IMR-90 (cell line): Measurements from ENCODE around the gene TNFRSF13B. TPM values are rescaled to one million over a fixed set of nuclear protein-coding genes. Genes with fewer than 3 reads are reported as not detected.
A peak's percentile ranks its signal among the peaks of the same experiment; 100 is the strongest.

Experiments used
- ATAC-seq: fragments of 200-7000 bp; cut with Tn5 transposase; 2 replicates; pipeline ENCODE4 v1.9.1; 2020; ENCODE audit warnings: low read depth, mild to moderate bottlenecking, moderate library complexity
- BruUV-seq: library from RNA; stranded (reverse); fragments of 400-500 nt; replicated peaks from 2 replicates; lab custom pipeline; 2021; lab: Mats Ljungman, UMichigan
- CTCF ChIA-PET: fragments of 300-600 bp; formaldehyde crosslinking; extraction: SDS; loops from one replicate; lab custom pipeline; 2021; ENCODE audit warnings: antibody characterized with exemption; lab: Yijun Ruan, JAX
- POLR2A ChIA-PET: fragments of 300-600 bp; sonication (Branson Sonifier 250); formaldehyde crosslinking; loops from one replicate; lab custom pipeline; 2022; ENCODE audit warnings: antibody characterized with exemption; ENCODE audit not compliant: unreplicated experiment; lab: Charles Lee
- DNase-seq: peaks from one replicate; pipeline ENCODE4 v3.0.0; 2013
- H2AFZ ChIP-seq: replicated peaks from 2 replicates; pipeline ENCODE3; 2013; ENCODE audit warnings: low read length, mild to moderate bottlenecking; ENCODE audit not compliant: poor library complexity
- H2AK5ac ChIP-seq: 2 replicates; pipeline ENCODE4 v1.6.1; 2013; ENCODE audit warnings: low read depth, low read length, inconsistent platforms
- H2AK9ac ChIP-seq: replicated peaks from 2 replicates; pipeline ENCODE3; 2013; ENCODE audit warnings: mild to moderate bottlenecking, low read depth, low read length, moderate library complexity; ENCODE audit not compliant: poor library complexity
- H2BK120ac ChIP-seq: 2 replicates; pipeline ENCODE4 v1.6.1; 2013; ENCODE audit warnings: low read depth, low read length, inconsistent platforms
- H2BK15ac ChIP-seq: 3 replicates; pipeline ENCODE4 v1.6.1; 2013; ENCODE audit warnings: low read depth, low read length, inconsistent platforms
- H2BK20ac ChIP-seq: 2 replicates; pipeline ENCODE4 v1.6.1; 2013; ENCODE audit warnings: low read depth, mild to moderate bottlenecking, inconsistent platforms, low read length, moderate library complexity
- H2BK5ac ChIP-seq: 2 replicates; pipeline ENCODE4 v1.6.1; 2013; ENCODE audit warnings: mild to moderate bottlenecking, low read depth, low read length, inconsistent platforms; ENCODE audit not compliant: poor library complexity, severe bottlenecking
- H3K14ac ChIP-seq: replicated peaks from 2 replicates; pipeline ENCODE4 v1.6.1; 2013; ENCODE audit warnings: low read depth, low read length, inconsistent platforms
- H3K18ac ChIP-seq: 2 replicates; pipeline ENCODE4 v1.6.1; 2013; ENCODE audit warnings: low read depth, low read length, control low read depth
- H3K23ac ChIP-seq: 2 replicates; pipeline ENCODE4 v1.6.1; 2013; ENCODE audit warnings: low read depth, low read length, inconsistent platforms
- H3K27ac ChIP-seq: 2 replicates; pipeline ENCODE4 v1.5.1; 2013; ENCODE audit warnings: mild to moderate bottlenecking, control low read depth, low read length; ENCODE audit not compliant: insufficient read depth
- H3K27me3 ChIP-seq: 2 replicates; pipeline ENCODE4 v1.6.1; 2013; ENCODE audit warnings: low read length; ENCODE audit not compliant: control insufficient read depth, insufficient read depth
- H3K36me3 ChIP-seq: 2 replicates; pipeline ENCODE4 v1.6.1; 2013; ENCODE audit warnings: low read length, mixed read lengths; ENCODE audit not compliant: control insufficient read depth, insufficient read depth
- H3K4ac ChIP-seq: 2 replicates; pipeline ENCODE4 v1.6.1; 2013; ENCODE audit warnings: low read depth, low read length, inconsistent platforms
- H3K4me1 ChIP-seq: 2 replicates; pipeline ENCODE4 v1.6.1; 2013; ENCODE audit warnings: low read length, mixed read lengths; ENCODE audit not compliant: control insufficient read depth, insufficient read depth
- H3K4me2 ChIP-seq: 2 replicates; pipeline ENCODE4 v1.6.1; 2013; ENCODE audit warnings: low read depth, mild to moderate bottlenecking, control low read depth, low read length, moderate library complexity
- H3K4me3 ChIP-seq: 2 replicates; pipeline ENCODE4 v1.5.1; 2013; ENCODE audit warnings: low read depth, mild to moderate bottlenecking, control low read depth, low read length, moderate library complexity; ENCODE audit not compliant: insufficient read depth
- H3K56ac ChIP-seq: 2 replicates; pipeline ENCODE4 v1.6.1; 2013; ENCODE audit warnings: low read length, inconsistent platforms; ENCODE audit not compliant: insufficient read depth; ENCODE audit errors: extremely low read depth
- H3K79me1 ChIP-seq, 2 experiments: 2 replicates each; pipeline ENCODE4 v1.6.1; 2013; ENCODE audit warnings: low read length in 2 of 2, inconsistent platforms in 1 of 2, low read depth in 1 of 2
- H3K9ac ChIP-seq: 2 replicates; pipeline ENCODE4 v1.6.1; 2013; ENCODE audit warnings: low read depth, low read length, control low read depth
- H3K9me1 ChIP-seq: 2 replicates; pipeline ENCODE4 v1.6.1; 2013; ENCODE audit warnings: low read length, inconsistent platforms; ENCODE audit not compliant: insufficient read depth
- H3K9me3 ChIP-seq: 2 replicates; pipeline ENCODE4 v1.6.1; 2013; ENCODE audit warnings: low read length; ENCODE audit not compliant: control insufficient read depth, insufficient read depth
- H4K20me1 ChIP-seq: 2 replicates; pipeline ENCODE4 v1.6.1; 2013; ENCODE audit warnings: low read length, inconsistent platforms; ENCODE audit not compliant: insufficient read depth
- H4K5ac ChIP-seq: 2 replicates; pipeline ENCODE4 v1.6.1; 2013; ENCODE audit warnings: mild to moderate bottlenecking, low read depth, low read length, control low read depth
- H4K8ac ChIP-seq, 2 experiments: 2 replicates each; pipeline ENCODE4 v1.6.1; 2013; ENCODE audit warnings: low read depth in 2 of 2, low read length in 2 of 2, control low read depth in 1 of 2, inconsistent platforms in 1 of 2
- H4K91ac ChIP-seq: 2 replicates; pipeline ENCODE4 v1.6.1; 2013; ENCODE audit warnings: low read depth, low read length, inconsistent platforms; ENCODE audit not compliant: insufficient read depth
- BHLHE40 ChIP-seq: fragments of 150-350 bp; IDR thresholded peaks from 2 replicates; pipeline ENCODE4 v1.6.1; 2016; ENCODE audit warnings: mild to moderate bottlenecking, low read depth, low read length
- CEBPB ChIP-seq: IDR thresholded peaks from 2 replicates; pipeline ENCODE4 v1.6.1; 2012; ENCODE audit warnings: low read depth, low read length, improper control_type of control experiment
- CHD1 ChIP-seq: IDR thresholded peaks from 2 replicates; pipeline ENCODE4 v1.6.1; 2012; ENCODE audit warnings: low read depth, low read length, improper control_type of control experiment
- CTCF ChIP-seq: conservative IDR thresholded peaks from 2 replicates; pipeline ENCODE4 v1.5.1; 2012; ENCODE audit warnings: mild to moderate bottlenecking, low read depth, low read length, improper control_type of control experiment
- ELK1 ChIP-seq: fragments of 150-350 bp; IDR thresholded peaks from 2 replicates; pipeline ENCODE4 v1.6.1; 2016; ENCODE audit warnings: low read depth, mild to moderate bottlenecking, low read length, moderate library complexity, borderline replicate concordance
- FOS ChIP-seq: fragments of 150-350 bp; IDR thresholded peaks from 2 replicates; pipeline ENCODE4 v1.6.1; 2016; ENCODE audit warnings: low read depth, low read length
- MAFK ChIP-seq: IDR thresholded peaks from 2 replicates; pipeline ENCODE4 v1.6.1; 2012; ENCODE audit warnings: low read depth, low read length, improper control_type of control experiment
- MAZ ChIP-seq: IDR thresholded peaks from 2 replicates; pipeline ENCODE4 v1.6.1; 2012; ENCODE audit warnings: low read depth, mild to moderate bottlenecking, low read length, improper control_type of control experiment, moderate library complexity, borderline replicate concordance
- MXI1 ChIP-seq: IDR thresholded peaks from 2 replicates; pipeline ENCODE4 v1.6.1; 2012; ENCODE audit warnings: low read depth, mild to moderate bottlenecking, low read length, moderate library complexity, borderline replicate concordance
- NFE2L2 ChIP-seq: fragments of 150-350 bp; IDR thresholded peaks from 2 replicates; pipeline ENCODE4 v1.6.1; 2016; ENCODE audit warnings: low read depth, mild to moderate bottlenecking, low read length
- POLR2A ChIP-seq: IDR thresholded peaks from 2 replicates; pipeline ENCODE4 v1.6.1; 2012; ENCODE audit warnings: mild to moderate bottlenecking, low read depth, low read length
- RAD21 ChIP-seq: IDR thresholded peaks from 2 replicates; pipeline ENCODE4 v1.6.1; 2012; ENCODE audit warnings: low read length, improper control_type of control experiment
- RCOR1 ChIP-seq: IDR thresholded peaks from 2 replicates; pipeline ENCODE4 v1.6.1; 2012; ENCODE audit warnings: mild to moderate bottlenecking, low read length, improper control_type of control experiment; ENCODE audit not compliant: insufficient replicate concordance
- RFX5 ChIP-seq: IDR thresholded peaks from 2 replicates; pipeline ENCODE4 v1.8.0; 2012; ENCODE audit warnings: low read depth, mild to moderate bottlenecking, low read length, moderate library complexity
- SMC3 ChIP-seq: fragments of 150-350 bp; IDR thresholded peaks from 2 replicates; pipeline ENCODE4 v1.6.1; 2016; ENCODE audit warnings: low read depth, mild to moderate bottlenecking, antibody characterized with exemption, low read length, moderate library complexity
- USF2 ChIP-seq: fragments of 150-350 bp; IDR thresholded peaks from 2 replicates; pipeline ENCODE4 v1.6.1; 2017; ENCODE audit warnings: mild to moderate bottlenecking, antibody characterized with exemption, low read length, low read depth
- WGBS, 2 experiments: methylation state at CpG; one replicate each; pipeline versions ENCODE4 v1.1.5 to v1.1.7; 2013; ENCODE audit warnings: missing lambda C conversion rate in 2 of 2; ENCODE audit not compliant: insufficient read length in 1 of 2; ENCODE audit errors: extremely low coverage in 2 of 2; 5-methylcytosine and 5-hydroxymethylcytosine counted together
- dilution Hi-C: fragments of 300-500 bp; cut with HindIII; formaldehyde crosslinking; loops from one replicate; pipeline ENCODE4 v1.14.3; 2018; ENCODE audit warnings: low sequenced_read_pairs; ENCODE audit not compliant: unreplicated experiment
- in situ Hi-C: fragments of 300-500 bp; cut with MboI; formaldehyde crosslinking; loops from 3 replicates; pipeline ENCODE4 v1.14.3; 2019; ENCODE audit warnings: low sequenced_read_pairs, inconsistent platforms, mixed read lengths
- intact Hi-C: fragments of 100-400 bp; cut with micrococcal nuclease; formaldehyde crosslinking; loops from 2 replicates; pipeline ENCODE4 v1.10.0; 2022
- polyA plus RNA-seq, 3 experiments: library from polyadenylated mRNA; depleted of rRNA; stranded (reverse); fragments of >200 nt; gene quantifications; 2 replicates each; pipeline ENCODE4 v1.2.3, GENCODE V29; 2012; ENCODE audit warnings: low replicate concordance in 1 of 3
- total RNA-seq: library from RNA; depleted of rRNA; stranded (reverse); fragments of >200 nt; gene quantifications from 2 replicates; pipeline ENCODE4 v1.2.3, GENCODE V29; 2012

TNFRSF13B gene
- total and polyA plus RNA-seq, 2 of the 4 experiments (the other 2 are of a cell fraction): not detected

- intact Hi-C loops (no loop called here), dilution Hi-C loops (no loop called here), in situ Hi-C loops (no loop called here)
- H2AK9ac ChIP-seq: no peak overlapping the region
- H3K27me3 ChIP-seq: peaks cover 14% of the 10 kb centered on the region
- H3K4me2 ChIP-seq: no peak overlapping the region
- no peak overlapping the region for H2BK20ac ChIP-seq
- ChIA-PET POLR2A (no interaction called here), CTCF (no interaction called here)
- H2AK5ac ChIP-seq: no peak overlapping the region
- no peak overlapping the region for H3K27ac ChIP-seq
- H3K79me1 ChIP-seq: no peaks in the 10 kb centered on the region
- H4K20me1 ChIP-seq: no peaks in the 10 kb centered on the region
- ATAC-seq (no peak), DNase-seq (no peak)
- WGBS, 2 experiments: 55% methylated on average over 3 of the region's 3 CpGs; no CpG with 5 or more reads in 1 of the 2 experiments
- no peak overlapping the region for H4K91ac ChIP-seq
- H3K9ac ChIP-seq: no peak overlapping the region
- no peak overlapping the region for H3K56ac ChIP-seq
- H2BK120ac ChIP-seq: no peak overlapping the region
- H3K4me3 ChIP-seq: no peak overlapping the region
- no TSS peak for BruUV-seq
- no peak overlapping the region for H2BK5ac ChIP-seq
- H2BK15ac ChIP-seq: no peak overlapping the region
- no peak for TF ChIP-seq MAFK
- no peak for TF ChIP-seq RCOR1
- no peak for TF ChIP-seq FOS
- no peak for TF ChIP-seq POLR2A
- no peak for TF ChIP-seq RAD21
- no peak for TF ChIP-seq SMC3
- TF ChIP-seq USF2: no peak
- no peak for TF ChIP-seq RFX5
- TF ChIP-seq NFE2L2: no peak
- no peak for TF ChIP-seq CHD1
- TF ChIP-seq ELK1: no peak
- TF ChIP-seq CTCF: no peak
- no peak for TF ChIP-seq BHLHE40
- TF ChIP-seq MAZ: no peak
- TF ChIP-seq CEBPB: no peak
- no peak for TF ChIP-seq MXI1
- no peaks in the 10 kb centered on the region for H3K36me3 ChIP-seq
- H2AFZ ChIP-seq: peak overlapping the region; percentile 5
- no peak overlapping the region for H3K14ac ChIP-seq
- H3K4me1 ChIP-seq: no peaks in the 10 kb centered on the region
- H4K8ac ChIP-seq: no peak overlapping the region
- no peaks in the 10 kb centered on the region for H3K9me1 ChIP-seq
- no peak overlapping the region for H3K18ac ChIP-seq
- H3K23ac ChIP-seq: no peak overlapping the region
- H4K5ac ChIP-seq: no peak overlapping the region
- no peak overlapping the region for H3K4ac ChIP-seq
- H3K9me3 ChIP-seq: peaks cover 4% of the 10 kb centered on the region; the same call in 1 of the 2 replicates
Measured at GRCh38 chr17:16961792-16962191, 10.1 kb downstream of the TNFRSF13B start.
